WI38 (cell line): Measurements from ENCODE around the gene AFF3.

Source experiments
- H3K4me3 ChIP-seq: 2 replicates; pipeline ENCODE4 v1.5.1; 2011; ENCODE audit warnings: low read depth, mild to moderate bottlenecking, control low read depth, low read length
- CTCF ChIP-seq: IDR thresholded peaks from 2 replicates; pipeline ENCODE4 v1.5.1; 2012; ENCODE audit warnings: low read depth, mild to moderate bottlenecking, control low read depth, low read length

Gene AFF3

GRCh38 chr2:99634234-99634633 is 508.2 kb downstream of the AFF3 start:
- TF ChIP-seq CTCF: no peak

GRCh38 chr2:99631700-99632099 is 510.7 kb downstream of the AFF3 start:
- H3K4me3 ChIP-seq: no peak overlapping the region

More at GRCh38 chr2:99634234-99634633, 508.2 kb downstream of the AFF3 start:
- no peak overlapping the region for H3K4me3 ChIP-seq

GRCh38 chr2:99629320-99629719 is 513.1 kb downstream of the AFF3 start:
- H3K4me3 ChIP-seq: no peak overlapping the region
- TF ChIP-seq CTCF: no peak

More at GRCh38 chr2:99631700-99632099, 510.7 kb downstream of the AFF3 start:
- TF ChIP-seq CTCF: no peak

- H3K4me3 ChIP-seq: no peak overlapping the region
- TF ChIP-seq CTCF: no peak
These were observed 516.2 kb downstream of the AFF3 start for GRCh38 chr2:99626158-99626557.

- TF ChIP-seq CTCF: no peak
- H3K4me3 ChIP-seq: no peak overlapping the region
These were observed 517.7 kb downstream of the AFF3 start for GRCh38 chr2:99624677-99625076.

GRCh38 chr2:99623613-99624012 is 518.8 kb downstream of the AFF3 start:
- TF ChIP-seq CTCF: no peak
- H3K4me3 ChIP-seq: no peak overlapping the region

- no peak for TF ChIP-seq CTCF
- no peak overlapping the region for H3K4me3 ChIP-seq
These were observed 519.4 kb downstream of the AFF3 start for GRCh38 chr2:99623035-99623434.
